Kidney glomerular epithelial cell (primary cell): ENCODE data around the gene RHOB.
"Not testable (repeated sequence)": the region's sequence is repeated elsewhere in the genome, so short reads cannot be mapped to it uniquely, and the experiment has no call there.

Experiments
- DNase-seq: peaks from one replicate; lab custom pipeline; 2025; lab: John Stamatoyannopoulos, UW

The RHOB gene

DNA sequence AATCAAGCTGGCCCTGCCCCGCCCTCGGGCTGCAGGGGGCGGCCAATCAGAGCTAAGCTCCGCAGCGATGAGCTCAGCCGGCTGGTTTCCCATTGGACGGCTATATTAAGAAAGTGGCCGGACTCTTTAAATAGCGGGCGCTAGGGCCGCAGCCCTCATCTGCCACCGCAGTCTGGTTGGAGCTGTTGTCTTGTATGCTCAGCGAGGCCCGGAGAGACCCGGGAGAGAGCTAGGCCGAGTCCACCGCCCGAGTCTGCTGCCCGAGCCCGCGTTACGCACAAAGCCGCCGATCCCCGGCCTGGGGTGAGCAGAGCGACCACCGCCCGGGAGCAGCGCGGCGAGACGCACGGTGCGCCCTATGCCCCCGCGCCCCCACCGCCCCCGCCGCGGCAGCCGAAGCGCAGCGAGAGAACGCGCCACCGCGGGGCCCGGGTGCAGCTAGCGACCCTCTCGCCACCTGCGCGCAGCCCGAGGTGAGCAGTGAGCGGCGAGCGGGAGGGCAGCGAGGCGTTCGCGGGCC, at the start of gene RHOB:
RHOB (plus strand) TSS at position 158 of the 520 bp plus-strand sequence. CDS start 392 bp downstream, outside the sequence.
- peak; percentile 97 for DNase-seq

GRCh38 chr2:20397811-20398447, 48.9 kb upstream of the RHOB start:
- DNase-seq: no peak

DNA sequence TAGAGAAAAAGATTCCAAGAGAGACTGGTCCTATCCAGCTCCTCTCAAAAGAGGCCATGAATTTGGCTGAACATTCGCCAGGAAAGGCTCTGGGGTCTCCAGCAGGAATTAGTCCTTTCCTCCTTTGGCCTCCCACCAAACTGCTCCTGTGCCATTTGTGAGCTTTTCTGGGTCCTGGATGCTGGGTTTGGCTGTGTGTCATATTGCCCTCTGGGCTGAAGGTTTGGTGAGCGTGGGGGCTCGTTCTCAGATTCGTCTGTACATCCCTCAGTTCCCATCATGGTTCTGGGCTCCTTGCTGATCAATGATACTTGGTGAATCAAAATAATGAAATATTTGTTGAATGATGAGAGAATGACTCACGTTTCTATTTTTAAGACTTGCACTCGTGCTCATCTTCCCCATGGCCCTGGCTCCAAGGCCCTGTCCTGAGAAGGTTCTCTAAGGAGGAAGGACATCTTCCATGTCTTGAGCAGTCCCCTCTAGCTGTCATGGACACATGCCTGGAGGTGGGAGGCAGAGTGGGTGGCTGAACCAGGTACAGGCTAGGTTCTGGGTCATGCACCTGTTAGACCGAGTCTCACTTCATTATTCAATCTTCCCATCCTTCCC, 47.8 kb upstream of the RHOB start:
- DNase-seq: no peak

GRCh38 chr2:20400306-20400705, 46.6 kb upstream of the RHOB start:
- no peak for DNase-seq

- no peak for DNase-seq
Observed at GRCh38 chr2:20400787-20401488, 45.9 kb upstream of the RHOB start.

- DNase-seq: no peak
Observed at GRCh38 chr2:20401489-20401835, 45.4 kb upstream of the RHOB start.

DNA sequence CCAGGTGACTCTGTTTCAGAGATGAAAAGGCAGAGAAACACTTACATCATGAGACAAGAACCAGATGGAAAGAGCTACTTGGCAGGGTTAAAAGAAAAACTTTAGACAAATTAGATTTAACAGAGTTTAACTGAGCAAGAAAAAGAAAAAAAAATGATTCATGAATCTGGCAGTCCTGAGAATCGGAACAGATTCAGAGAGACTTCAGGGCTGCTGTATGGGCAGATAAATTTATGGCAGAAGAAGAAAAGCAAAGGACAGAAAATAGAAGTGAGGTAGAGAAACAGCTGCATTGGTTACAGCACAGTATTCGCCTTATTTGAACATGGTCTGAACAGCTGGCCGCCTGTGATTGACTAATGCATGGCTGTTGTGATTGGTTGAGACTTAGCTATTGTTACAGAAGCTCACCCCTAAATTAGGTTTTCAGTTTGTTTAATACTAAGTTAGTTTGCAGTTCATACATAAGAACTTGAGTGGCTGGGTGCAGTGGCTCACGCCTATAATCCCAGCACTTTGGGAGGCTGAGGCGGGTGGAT, 43.0 kb upstream of the RHOB start:
- DNase-seq: no peak

DNA sequence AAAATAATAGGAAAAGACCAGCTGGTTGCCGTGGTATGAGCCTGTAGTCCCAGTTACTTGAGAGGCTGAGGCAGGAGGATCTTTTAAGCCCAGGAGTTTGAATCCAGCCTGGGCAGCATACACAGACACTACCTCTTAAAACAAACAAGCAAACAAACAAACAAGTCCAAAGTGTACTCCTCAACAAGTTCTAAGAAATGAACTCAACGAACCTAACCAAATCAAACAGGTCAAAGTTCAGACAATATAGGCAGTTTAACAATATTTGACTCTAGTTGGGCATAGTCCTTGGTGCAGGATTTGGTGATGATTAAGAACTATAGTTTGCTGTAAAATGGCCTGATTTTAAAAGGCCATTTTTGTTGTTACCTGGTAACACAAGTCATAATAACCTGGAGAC, 41.9 kb upstream of the RHOB start:
- no peak for DNase-seq

- no peak for DNase-seq
Observed at GRCh38 chr2:20409039-20409438, 37.8 kb upstream of the RHOB start.

DNA sequence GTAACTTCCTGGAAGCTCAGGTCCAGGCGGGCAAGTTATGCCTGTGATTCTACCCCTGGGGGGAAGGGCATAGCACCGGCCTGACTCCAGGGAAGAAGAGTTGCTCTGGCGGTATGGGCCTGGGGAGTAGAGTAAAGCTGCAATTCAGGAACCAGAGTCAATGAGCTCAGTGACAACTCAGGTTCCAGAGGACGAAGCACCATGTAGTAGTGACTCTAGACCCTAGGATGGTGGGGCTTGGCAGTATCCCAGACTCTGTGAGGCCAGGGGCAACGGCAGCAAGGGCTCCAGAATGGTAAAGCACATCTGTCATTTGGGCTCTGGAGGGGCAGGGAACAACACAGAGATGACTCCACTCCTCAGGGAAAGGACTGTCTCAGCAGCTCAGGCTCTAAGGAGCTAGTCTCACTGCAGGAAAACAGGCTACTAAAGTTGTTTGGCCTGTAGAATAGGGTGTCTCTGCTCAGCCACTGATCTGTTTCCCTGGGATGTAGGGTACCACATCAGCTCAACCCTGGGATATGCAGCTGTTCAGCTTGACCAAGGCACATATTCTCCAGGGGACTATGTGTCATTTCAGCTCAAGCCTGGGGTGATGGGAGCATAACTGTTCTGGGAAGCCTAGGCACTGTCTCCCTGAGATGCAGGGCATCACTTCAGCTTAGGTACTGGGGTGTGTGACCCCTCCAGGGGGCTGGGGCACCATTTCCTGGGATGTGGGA, 36.2 kb upstream of the RHOB start:
- no peak for DNase-seq

- peak; percentile 78 for DNase-seq
Observed at GRCh38 chr2:20411361-20411894, 35.4 kb upstream of the RHOB start.

DNA sequence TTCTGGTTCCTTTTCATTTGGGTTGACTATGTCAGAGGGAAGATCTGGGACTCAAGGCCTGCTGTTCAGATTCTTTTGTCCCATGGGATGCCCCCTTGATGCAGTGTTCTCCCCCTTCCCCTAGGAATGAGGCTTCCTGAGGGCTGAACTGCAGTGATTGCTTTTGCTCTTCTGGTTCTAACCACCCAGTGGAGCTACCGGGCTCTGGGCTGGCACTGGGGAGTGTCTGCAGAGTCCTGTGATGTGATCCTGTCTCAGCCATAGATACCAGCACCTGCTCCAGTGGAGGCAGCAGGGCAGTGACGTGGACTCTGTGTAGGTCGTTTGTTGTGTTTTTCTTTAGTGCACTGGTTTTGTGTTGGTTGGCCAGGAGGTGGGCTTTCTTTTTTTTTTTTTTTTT, 32.1 kb upstream of the RHOB start:
- no peak for DNase-seq

DNA sequence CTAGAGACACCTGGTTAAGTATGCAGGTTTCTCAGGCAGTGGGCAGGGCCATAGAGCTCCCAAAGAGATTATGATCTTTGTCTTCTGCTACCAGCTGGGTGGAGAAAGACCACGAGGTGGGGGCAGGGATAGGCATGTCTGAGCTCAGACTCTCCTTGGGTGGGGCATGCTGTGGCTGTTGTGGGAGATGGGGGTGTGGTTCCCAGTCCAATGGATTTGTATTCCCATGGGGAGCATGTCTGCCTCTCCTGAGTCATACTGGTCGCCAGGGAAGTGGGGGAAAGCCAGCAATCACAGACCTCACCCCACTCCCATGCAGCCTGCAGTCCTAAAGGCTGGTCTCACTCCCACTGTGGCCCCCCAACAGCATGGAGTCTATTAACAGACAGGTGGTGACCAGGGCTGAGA, 31.4 kb upstream of the RHOB start:
- no peak for DNase-seq

DNA sequence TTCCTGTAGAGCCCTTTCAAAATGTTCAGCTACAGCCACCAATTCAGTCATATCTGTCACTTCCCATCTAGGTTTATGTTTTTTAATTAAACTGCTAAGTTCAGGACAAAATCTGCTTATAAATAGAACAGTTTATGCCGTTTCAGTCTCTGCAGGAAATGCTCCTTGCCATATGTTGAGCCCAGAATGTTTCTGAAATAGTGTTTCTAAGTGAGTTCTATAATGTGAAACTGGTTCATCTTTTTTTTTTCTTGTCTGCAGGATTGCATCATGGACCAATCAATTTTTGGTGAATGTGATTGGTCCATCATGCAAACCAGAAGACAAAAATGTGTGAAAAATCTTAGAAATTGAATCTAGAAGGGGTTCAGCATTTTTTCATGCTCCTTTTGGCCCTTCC, 30.2 kb upstream of the RHOB start:
- DNase-seq: no peak

- DNase-seq: not testable (repeated sequence)
Observed at GRCh38 chr2:20417230-20417821, 29.5 kb upstream of the RHOB start.

- no peak for DNase-seq
Observed at GRCh38 chr2:20418519-20418918, 28.4 kb upstream of the RHOB start.

- DNase-seq: no peak
Observed at GRCh38 chr2:20419007-20419576, 27.8 kb upstream of the RHOB start.

GRCh38 chr2:20419752-20420151, 27.1 kb upstream of the RHOB start:
- no peak for DNase-seq

- DNase-seq: no peak
Observed at GRCh38 chr2:20421336-20421987, 25.4 kb upstream of the RHOB start.

DNA sequence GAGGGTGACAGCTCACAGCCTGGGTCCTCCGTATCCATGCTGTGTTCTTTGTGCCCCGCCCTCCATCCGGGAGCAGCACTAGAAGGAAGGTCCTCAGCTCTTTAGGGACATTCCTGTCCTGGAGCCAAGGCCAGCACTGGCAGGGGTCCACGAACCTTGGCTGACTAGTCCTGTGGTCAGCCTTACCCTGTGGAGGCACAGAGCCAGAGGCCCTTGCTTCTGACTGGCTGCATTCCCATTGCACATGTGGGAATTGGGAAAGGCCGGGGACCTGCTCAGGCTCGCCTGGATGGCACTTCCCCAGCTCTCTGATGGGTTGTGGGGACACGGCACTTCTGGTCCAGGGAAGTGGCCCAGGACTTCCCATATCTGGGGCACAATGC, 24.9 kb upstream of the RHOB start:
- DNase-seq: no peak
